Mesothelial cell of epicardium (in vitro differentiated cells): ENCODE results near the gene LYRM4. TPM values are rescaled to one million over a fixed set of nuclear protein-coding genes. Genes with fewer than 3 reads are reported as not detected.
A peak's percentile ranks its signal among the peaks of the same experiment; 100 is the strongest.

Experiments used
- DNase-seq, 2 experiments: peaks; one replicate each; pipeline ENCODE4 v3.0.0; 2021; ENCODE audit warnings: low spot score in 2 of 2; ENCODE audit not compliant: unreplicated experiment in 2 of 2
- H3K27ac Mint-ChIP-seq: 2 replicates; pipeline ENCODE4 v1.8.0; 2021; ENCODE audit warnings: mixed read lengths
- H3K27me3 Mint-ChIP-seq: 2 replicates; pipeline ENCODE4 v1.8.0; 2021; ENCODE audit warnings: low read depth, mixed read lengths
- H3K36me3 Mint-ChIP-seq: 2 replicates; pipeline ENCODE4 v1.8.0; 2021; ENCODE audit warnings: mixed read lengths
- H3K4me1 Mint-ChIP-seq: 2 replicates; pipeline ENCODE4 v1.8.0; 2021; ENCODE audit warnings: mixed read lengths
- H3K4me3 Mint-ChIP-seq: 2 replicates; pipeline ENCODE4 v1.8.0; 2021; ENCODE audit warnings: mild to moderate bottlenecking, moderate library complexity, mixed read lengths
- H3K9me3 Mint-ChIP-seq: 2 replicates; pipeline ENCODE4 v1.8.0; 2021; ENCODE audit warnings: mixed read lengths
- CTCF ChIP-seq: fragments of 200-600 bp; sonication (generic); IDR thresholded peaks from one replicate; pipeline ENCODE4 v1.5.0; 2021; ENCODE audit warnings: antibody characterized with exemption; ENCODE audit not compliant: unreplicated experiment
- total RNA-seq: library from RNA; stranded (reverse); gene quantifications from 3 replicates; pipeline ENCODE4 v1.2.1, GENCODE V29; 2021

Gene LYRM4
- total RNA-seq, 1 donor from 2014 or later: 35.5 TPM

DNA sequence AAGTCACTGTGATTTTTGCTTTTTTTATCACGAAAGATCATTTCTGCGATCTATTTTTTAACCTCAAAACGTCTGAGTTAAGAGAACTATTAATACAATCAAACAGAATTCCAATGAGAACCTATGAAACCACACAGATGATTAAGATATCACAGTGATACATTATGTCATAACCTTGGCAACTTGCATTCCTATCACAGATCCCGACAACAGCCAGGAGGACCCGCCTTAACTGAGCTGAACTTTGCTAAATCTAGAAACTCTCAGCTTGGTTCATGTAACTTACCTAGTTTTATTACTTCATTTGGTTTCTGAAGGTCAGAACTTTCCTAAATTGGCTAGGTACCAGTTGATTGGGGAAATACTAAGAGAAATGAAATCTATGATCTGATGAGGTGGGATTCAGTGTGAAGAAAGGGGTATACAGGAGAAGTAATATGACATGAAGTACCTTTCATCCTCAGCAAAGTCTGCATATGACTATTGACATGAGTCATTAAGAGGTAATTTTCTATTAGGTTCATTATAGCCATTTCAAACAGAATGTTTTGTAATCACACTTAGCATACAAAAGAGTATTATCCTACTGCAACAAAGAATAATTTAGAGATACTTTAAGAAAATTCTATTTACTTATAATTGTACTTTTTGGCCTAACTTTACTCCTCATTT is 11.2 kb downstream of the LYRM4 start:
- H3K4me3 Mint-ChIP-seq: no peak overlapping the region
- no peaks in the 10 kb centered on the region for H3K27me3 Mint-ChIP-seq
- no peak for DNase-seq
- peaks cover 15% of the 10 kb centered on the region for H3K36me3 Mint-ChIP-seq
- H3K27ac Mint-ChIP-seq: peak overlapping the region; percentile 4
- TF ChIP-seq CTCF: no peak
- peaks cover 7% of the 10 kb centered on the region for H3K9me3 Mint-ChIP-seq
- H3K4me1 Mint-ChIP-seq: peaks cover 16% of the 10 kb centered on the region

DNA sequence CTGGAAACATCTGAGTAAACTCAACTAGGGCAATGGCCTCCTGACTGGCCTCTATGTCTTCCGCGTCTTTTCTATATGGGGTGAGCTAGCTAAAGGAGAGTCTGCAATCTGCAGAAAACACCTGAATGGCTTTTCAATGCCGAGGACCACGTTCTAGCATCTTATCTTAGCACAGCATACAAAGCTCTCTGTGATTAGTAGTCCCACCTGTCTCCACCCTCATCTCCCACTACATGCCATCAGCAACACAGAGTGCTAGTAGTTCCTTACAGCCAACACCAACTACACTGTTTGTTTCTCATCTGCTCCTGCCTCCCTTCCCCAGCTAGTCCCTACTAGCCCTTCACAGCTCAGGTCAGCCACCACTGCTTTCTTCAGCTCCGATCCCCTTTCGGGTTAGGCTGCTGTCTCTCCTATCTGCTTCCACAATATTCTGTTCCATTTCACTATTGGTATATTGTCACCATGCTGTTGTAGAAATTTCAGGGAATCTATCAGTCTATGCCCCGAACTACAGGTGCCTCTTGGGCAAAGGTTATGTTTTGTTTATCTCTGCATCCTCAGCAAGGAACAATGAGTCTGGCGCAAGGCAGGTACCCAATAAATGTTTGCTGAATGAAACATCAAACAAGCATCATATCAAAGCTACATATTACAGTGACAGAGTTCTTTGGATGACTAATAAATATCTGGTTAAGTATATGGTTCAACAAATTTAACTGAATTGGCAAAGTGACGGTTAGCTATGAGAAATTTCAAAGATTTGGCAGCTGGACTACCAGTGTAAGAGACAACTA is 12.2 kb downstream of the LYRM4 start:
- H3K27me3 Mint-ChIP-seq: no peaks in the 10 kb centered on the region
- peaks cover 16% of the 10 kb centered on the region for H3K4me1 Mint-ChIP-seq
- no peak overlapping the region for H3K4me3 Mint-ChIP-seq
- DNase-seq: no peak
- H3K36me3 Mint-ChIP-seq: peaks cover 12% of the 10 kb centered on the region
- H3K9me3 Mint-ChIP-seq: peaks cover 7% of the 10 kb centered on the region
- no peak overlapping the region for H3K27ac Mint-ChIP-seq
- TF ChIP-seq CTCF: no peak

GRCh38 chr6:5247201-5247600 is 13.5 kb downstream of the LYRM4 start:
- Mint-ChIP-seq H3K27me3 (no peaks in the 10 kb centered on the region), H3K27ac (no peak overlapping the region), H3K9me3 (peaks cover 7% of the 10 kb centered on the region), H3K4me1 (peaks cover 16% of the 10 kb centered on the region), H3K36me3 (peaks cover 9% of the 10 kb centered on the region), H3K4me3 (no peak overlapping the region)
- DNase-seq: no peak
- no peak for TF ChIP-seq CTCF

- Mint-ChIP-seq H3K27ac (no peak overlapping the region), H3K4me3 (no peak overlapping the region), H3K9me3 (peaks cover 5% of the 10 kb centered on the region), H3K27me3 (no peaks in the 10 kb centered on the region), H3K4me1 (peaks cover 16% of the 10 kb centered on the region), H3K36me3 (peaks cover 6% of the 10 kb centered on the region)
- no peak for DNase-seq
- no peak for TF ChIP-seq CTCF
Measured at GRCh38 chr6:5246141-5247097, 14.3 kb downstream of the LYRM4 start.

GRCh38 chr6:5243069-5243468 is 17.7 kb downstream of the LYRM4 start:
- no peaks in the 10 kb centered on the region for H3K9me3 Mint-ChIP-seq
- no peak for DNase-seq
- no peak overlapping the region for H3K27ac Mint-ChIP-seq
- no peak for TF ChIP-seq CTCF
- no peaks in the 10 kb centered on the region for H3K27me3 Mint-ChIP-seq
- no peaks in the 10 kb centered on the region for H3K36me3 Mint-ChIP-seq
- H3K4me3 Mint-ChIP-seq: no peak overlapping the region
- peaks cover 9% of the 10 kb centered on the region for H3K4me1 Mint-ChIP-seq
